Activated CD8-positive, alpha-beta T cell treated with anti-CD3 and anti-CD28 coated beads for 36 hours (primary cell): ENCODE data around the gene PCCA. TPM values are rescaled to one million over a fixed set of nuclear protein-coding genes. Genes with fewer than 3 reads are reported as not detected.

Experiments
- ATAC-seq: fragments of 200-7000 bp; cut with Tn5 transposase; one replicate; pipeline ENCODE4 v1.10.0; 2021; ENCODE audit warnings: mild to moderate bottlenecking, moderate library complexity
- CTCF ChIA-PET: fragments of 350-600 bp; sonication (Branson Sonifier 250); formaldehyde crosslinking; loops from one replicate; lab custom pipeline; 2021; ENCODE audit warnings: antibody characterized with exemption; lab: Charles Lee
- POLR2A ChIA-PET: fragments of 350-600 bp; sonication (Branson Sonifier 250); formaldehyde crosslinking; loops from one replicate; lab custom pipeline; 2021; ENCODE audit warnings: antibody characterized with exemption; lab: Charles Lee
- DNase-seq: peaks from one replicate; pipeline ENCODE4 v3.0.0-alpha.2; 2020
- H3K27ac Mint-ChIP-seq: one replicate; pipeline ENCODE4 v1.8.0; 2021; ENCODE audit warnings: mild to moderate bottlenecking, mixed read lengths
- H3K27me3 Mint-ChIP-seq: one replicate; pipeline ENCODE4 v1.8.0; 2021; ENCODE audit warnings: mixed read lengths
- H3K36me3 Mint-ChIP-seq: one replicate; pipeline ENCODE4 v1.8.0; 2021; ENCODE audit warnings: low read depth, mixed read lengths
- H3K4me1 Mint-ChIP-seq: one replicate; pipeline ENCODE4 v1.8.0; 2021; ENCODE audit warnings: low read depth, mixed read lengths
- H3K4me3 Mint-ChIP-seq: one replicate; pipeline ENCODE4 v1.8.0; 2021; ENCODE audit warnings: mild to moderate bottlenecking, moderate library complexity, mixed read lengths
- H3K9me3 Mint-ChIP-seq: one replicate; pipeline ENCODE4 v1.8.0; 2021; ENCODE audit warnings: mixed read lengths
- CTCF ChIP-seq: fragments of 200-600 bp; IDR thresholded peaks from one replicate; pipeline ENCODE4 v1.8.0; 2022; ENCODE audit warnings: antibody characterized with exemption, mild to moderate bottlenecking
- intact Hi-C: fragments of 100-400 bp; cut with micrococcal nuclease; formaldehyde crosslinking; loops from one replicate; pipeline ENCODE4 v1.10.0; 2022
- total RNA-seq, 2 experiments: library from RNA; stranded (reverse); gene quantifications; one replicate each; pipeline ENCODE4 v1.2.3, GENCODE V29; 2021

The PCCA gene
- total RNA-seq, 2 experiments from 2014 or later = 8.4 to 9.2 TPM

- Mint-ChIP-seq H3K9me3 (no peaks in the 10 kb centered on the region), H3K36me3 (peaks cover 5% of the 10 kb centered on the region), H3K4me1 (no peaks in the 10 kb centered on the region), H3K27me3 (no peaks in the 10 kb centered on the region), H3K27ac (no peak overlapping the region), H3K4me3 (no peak overlapping the region)
- no peak for TF ChIP-seq CTCF
- ChIA-PET POLR2A (interaction anchor here (1.0 kb wide), 1 partner anchor 19 kb away, joined by 4 read pairs; no protein-coding TSS in a partner anchor), CTCF (interaction anchor here (0.9 kb wide), 1 partner anchor 21 kb away, joined by 4 read pairs; no protein-coding TSS in a partner anchor)
- DNase-seq (no peak), ATAC-seq (no peak)
- intact Hi-C loops = no loop called here
Observed at GRCh38 chr13:100493418-100493817, 404.5 kb downstream of the PCCA start.

GRCh38 chr13:100495455-100495854 lies 406.6 kb downstream of the PCCA start:
- TF ChIP-seq CTCF = no peak
- Mint-ChIP-seq H3K27me3 (no peaks in the 10 kb centered on the region), H3K9me3 (no peaks in the 10 kb centered on the region), H3K27ac (no peak overlapping the region), H3K4me3 (no peak overlapping the region), H3K36me3 (peaks cover 5% of the 10 kb centered on the region), H3K4me1 (no peaks in the 10 kb centered on the region)
- ChIA-PET POLR2A (no interaction called here), CTCF (interaction anchor here (1.2 kb wide), 1 partner anchor 20 kb away, joined by 3 read pairs; no protein-coding TSS in a partner anchor)
- ATAC-seq (no peak), DNase-seq (no peak)
- intact Hi-C loops = no loop called here

GRCh38 chr13:100497389-100497788 lies 408.5 kb downstream of the PCCA start:
- ChIA-PET POLR2A (no interaction called here), CTCF (interaction anchor here (2.0 kb wide), 1 partner anchor 18 kb away, joined by 5 read pairs; no protein-coding TSS in a partner anchor)
- no peak for ATAC-seq

GRCh38 chr13:100502446-100502845 lies 413.6 kb downstream of the PCCA start:
- no peaks in the 10 kb centered on the region for H3K9me3 Mint-ChIP-seq
- H3K27ac Mint-ChIP-seq = no peak overlapping the region
- H3K4me3 Mint-ChIP-seq = no peak overlapping the region
- DNase-seq (no peak), ATAC-seq (no peak)
- H3K36me3 Mint-ChIP-seq = no peaks in the 10 kb centered on the region
- intact Hi-C loops = no loop called here
- POLR2A ChIA-PET = no interaction called here
- CTCF ChIA-PET = interaction anchor here (0.7 kb wide), 1 partner anchor 602 kb away, joined by 3 read pairs; no protein-coding TSS in a partner anchor
- peaks cover 19% of the 10 kb centered on the region for H3K4me1 Mint-ChIP-seq
- TF ChIP-seq CTCF = no peak
- H3K27me3 Mint-ChIP-seq = peaks cover 1% of the 10 kb centered on the region

More at GRCh38 chr13:100497389-100497788, 408.5 kb downstream of the PCCA start:
- Mint-ChIP-seq H3K4me1 (no peaks in the 10 kb centered on the region), H3K27me3 (no peaks in the 10 kb centered on the region), H3K27ac (no peak overlapping the region), H3K4me3 (no peak overlapping the region), H3K36me3 (peaks cover 5% of the 10 kb centered on the region), H3K9me3 (no peaks in the 10 kb centered on the region)
- intact Hi-C loops = no loop called here
- no peak for DNase-seq
- no peak for TF ChIP-seq CTCF

GRCh38 chr13:100503622-100504021 lies 414.7 kb downstream of the PCCA start:
- no peak overlapping the region for H3K4me3 Mint-ChIP-seq
- peaks cover 1% of the 10 kb centered on the region for H3K27me3 Mint-ChIP-seq
- H3K9me3 Mint-ChIP-seq = no peaks in the 10 kb centered on the region
- no peak overlapping the region for H3K27ac Mint-ChIP-seq
- ChIA-PET CTCF (no interaction called here), POLR2A (interaction anchor here (0.6 kb wide), 2 partner anchors 36 to 555 kb away, joined by 3 read pairs; no protein-coding TSS in a partner anchor)
- H3K36me3 Mint-ChIP-seq = no peaks in the 10 kb centered on the region
- no peak for TF ChIP-seq CTCF
- H3K4me1 Mint-ChIP-seq = peaks cover 19% of the 10 kb centered on the region
- DNase-seq = no peak
- ATAC-seq = no peak
- intact Hi-C loops = no loop called here
